ENCODE data around the gene MEF2A. TPM values are rescaled to one million over a fixed set of nuclear protein-coding genes. Genes with fewer than 3 reads are reported as not detected.

MEF2A gene
- total RNA-seq, 1 experiment from 2014 or later, result 19.6 TPM

GRCh38 chr15:99536422-99537040 lies 29.3 kb upstream of the MEF2A start:
- Histone ChIP-seq H3K9me3 (no peaks in the 10 kb centered on the region; the same call in 1 of the 2 replicates), H3K4me3 (ENCODE audit: low read depth, low read length) (no peak overlapping the region), H3K4me1 (no peaks in the 10 kb centered on the region), H3K27me3 (replicated peaks; ENCODE audit: control insufficient read depth, insufficient read depth, low read length) (no peaks in the 10 kb centered on the region), H3K36me3 (ENCODE audit: control insufficient read depth, insufficient read depth, low read length) (no peaks in the 10 kb centered on the region)
- no peaks in the 10 kb centered on the region for H3K4me1 Mint-ChIP-seq (ENCODE audit: low read depth, unreplicated experiment)
- BruUV-seq (replicated peaks), result no TSS peak
- ChIA-PET CTCF (no interaction called here), POLR2A (no interaction called here)
- no peaks in the 10 kb centered on the region for H3K36me3 Mint-ChIP-seq (ENCODE audit: insufficient read depth, unreplicated experiment)
- no peaks in the 10 kb centered on the region for H3K27me3 Mint-ChIP-seq (ENCODE audit: insufficient read depth, unreplicated experiment)
- no peak for TF ChIP-seq CTCF (IDR thresholded peaks at IDR 0.05; ENCODE audit: insufficient read depth in 1 of 2, low read depth in 1 of 2, low read length in 1 of 2, severe bottlenecking in 1 of 2, unreplicated experiment in 1 of 2)
- H3K27ac Mint-ChIP-seq (ENCODE audit: unreplicated experiment), result no peak overlapping the region
- H3K4me3 Mint-ChIP-seq (ENCODE audit: unreplicated experiment), result no peak overlapping the region
- no peak for DNase-seq
- intact Hi-C loops (cut with micrococcal nuclease; ENCODE audit: unreplicated experiment), result no loop called here
- H3K9me3 Mint-ChIP-seq (ENCODE audit: unreplicated experiment), result no peaks in the 10 kb centered on the region

- ChIA-PET POLR2A (no interaction called here), CTCF (no interaction called here)
- Histone ChIP-seq H3K27me3 (replicated peaks; ENCODE audit: control insufficient read depth, insufficient read depth, low read length) (no peaks in the 10 kb centered on the region), H3K36me3 (ENCODE audit: control insufficient read depth, insufficient read depth, low read length) (no peaks in the 10 kb centered on the region), H3K4me1 (no peaks in the 10 kb centered on the region), H3K4me3 (ENCODE audit: low read depth, low read length) (no peak overlapping the region), H3K9me3 (no peaks in the 10 kb centered on the region; the same call in 1 of the 2 replicates)
- H3K27ac Mint-ChIP-seq (ENCODE audit: unreplicated experiment), result no peak overlapping the region
- H3K4me1 Mint-ChIP-seq (ENCODE audit: low read depth, unreplicated experiment), result no peaks in the 10 kb centered on the region
- no peaks in the 10 kb centered on the region for H3K27me3 Mint-ChIP-seq (ENCODE audit: insufficient read depth, unreplicated experiment)
- no peak overlapping the region for H3K4me3 Mint-ChIP-seq (ENCODE audit: unreplicated experiment)
- BruUV-seq (replicated peaks), result no TSS peak
- no peak for TF ChIP-seq CTCF (IDR thresholded peaks at IDR 0.05; ENCODE audit: insufficient read depth in 1 of 2, low read depth in 1 of 2, low read length in 1 of 2, severe bottlenecking in 1 of 2, unreplicated experiment in 1 of 2)
- intact Hi-C loops (cut with micrococcal nuclease; ENCODE audit: unreplicated experiment), result no loop called here
- H3K9me3 Mint-ChIP-seq (ENCODE audit: unreplicated experiment), result no peaks in the 10 kb centered on the region
- DNase-seq, result no peak
- no peaks in the 10 kb centered on the region for H3K36me3 Mint-ChIP-seq (ENCODE audit: insufficient read depth, unreplicated experiment)
These were observed 28.4 kb upstream of the MEF2A start for GRCh38 chr15:99537344-99537743.

- no peaks in the 10 kb centered on the region for H3K4me1 ChIP-seq
- Mint-ChIP-seq H3K4me3 (ENCODE audit: unreplicated experiment) (no peak overlapping the region), H3K36me3 (ENCODE audit: insufficient read depth, unreplicated experiment) (no peaks in the 10 kb centered on the region), H3K4me1 (ENCODE audit: low read depth, unreplicated experiment) (no peaks in the 10 kb centered on the region), H3K9me3 (ENCODE audit: unreplicated experiment) (no peaks in the 10 kb centered on the region), H3K27me3 (ENCODE audit: insufficient read depth, unreplicated experiment) (no peaks in the 10 kb centered on the region), H3K27ac (ENCODE audit: unreplicated experiment) (no peak overlapping the region)
- no peak overlapping the region for H3K4me3 ChIP-seq (ENCODE audit: low read depth, low read length)
- no peak for TF ChIP-seq CTCF (IDR thresholded peaks at IDR 0.05; ENCODE audit: insufficient read depth in 1 of 2, low read depth in 1 of 2, low read length in 1 of 2, severe bottlenecking in 1 of 2, unreplicated experiment in 1 of 2)
- H3K27me3 ChIP-seq (replicated peaks; ENCODE audit: control insufficient read depth, insufficient read depth, low read length), result no peaks in the 10 kb centered on the region
- ChIA-PET POLR2A (no interaction called here), CTCF (no interaction called here)
- H3K9me3 ChIP-seq, result no peaks in the 10 kb centered on the region; the same call in 1 of the 2 replicates
- no TSS peak for BruUV-seq (replicated peaks)
- DNase-seq, result no peak
- H3K36me3 ChIP-seq (ENCODE audit: control insufficient read depth, insufficient read depth, low read length), result no peaks in the 10 kb centered on the region
- intact Hi-C loops (cut with micrococcal nuclease; ENCODE audit: unreplicated experiment), result no loop called here
These were observed 27.5 kb upstream of the MEF2A start for GRCh38 chr15:99538261-99538660.

Measured in Caco-2 (cell line).